Gastroesophageal sphincter (tissue), 3 donors: ENCODE data around the gene PAGR1.

ENCODE experiments used
- CTCF ChIP-seq, 4 experiments: fragments of 200-600 bp in 2 of 4; fragments of 450-650 bp in 2 of 4; sonication (generic) in 1 of 4; IDR thresholded peaks; one replicate each; pipeline ENCODE4 v1.5.1; 2017 to 2019; ENCODE audit warnings: antibody characterized with exemption in 4 of 4, mild to moderate bottlenecking in 2 of 4, moderate library complexity in 2 of 4
- POLR2A ChIP-seq, 2 donors: fragments of 450-650 bp; IDR thresholded peaks; one replicate each; pipeline ENCODE4 v1.6.1; 2017; ENCODE audit warnings: antibody characterized with exemption in 2 of 2, mild to moderate bottlenecking in 2 of 2, moderate library complexity in 1 of 2
- POLR2AphosphoS5 ChIP-seq: sonication (generic); formaldehyde crosslinking; IDR thresholded peaks from one replicate; pipeline ENCODE4 v1.6.1; 2017; ENCODE audit warnings: antibody characterized with exemption

GRCh38 chr16:29840240-29840639 lies 24.3 kb downstream of the PAGR1 start:
- no peak for TF ChIP-seq CTCF (IDR thresholded peaks at IDR 0.05)
- TF ChIP-seq POLR2A (IDR thresholded peaks at IDR 0.05): no peak
- no peak for TF ChIP-seq POLR2AphosphoS5
